SK-N-MC (cell line): ENCODE measurements around the gene HRH3.

Source experiments
- EZH2 ChIP-seq: fragments of 200-600 bp; sonication (generic); IDR thresholded peaks from one replicate; pipeline ENCODE4 v1.6.1; 2017; ENCODE audit warnings: antibody characterized with exemption
- FOXP2 ChIP-seq: optimal IDR thresholded peaks from 2 replicates; pipeline ENCODE3; 2011; ENCODE audit warnings: mild to moderate bottlenecking, moderate library complexity; ENCODE audit not compliant: insufficient read depth; ENCODE audit errors: extremely low read length, control extremely low read depth
- POLR2AphosphoS5 ChIP-seq: IDR thresholded peaks from 2 replicates; pipeline ENCODE4 v1.6.1; 2012; ENCODE audit warnings: mild to moderate bottlenecking, low read depth, low read length, borderline replicate concordance

DNA sequence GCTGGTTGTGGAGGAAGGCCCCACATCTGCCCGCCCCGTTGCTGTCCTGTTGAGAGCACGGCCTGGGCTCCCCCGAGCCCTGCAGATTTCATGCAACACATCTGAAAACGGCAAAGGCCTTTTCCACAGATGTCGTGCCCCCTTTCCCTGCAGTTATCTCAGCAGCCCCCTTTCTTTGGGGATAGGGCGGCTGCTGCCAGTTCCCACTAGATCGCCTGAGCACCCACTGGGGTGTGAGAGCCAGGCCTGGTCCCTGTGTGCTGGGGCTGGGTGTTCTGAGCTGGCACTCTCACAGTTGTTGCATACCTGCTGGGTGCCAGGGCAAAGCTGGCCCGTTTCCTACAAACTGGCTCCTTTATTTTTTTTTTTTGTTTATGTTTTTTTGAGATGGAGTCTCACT, 49.5 kb downstream of the HRH3 start:
- no peak for TF ChIP-seq POLR2AphosphoS5
- no peak for TF ChIP-seq EZH2
- no peak for TF ChIP-seq FOXP2
